ENCODE measurements around the gene ENO2. TPM values are rescaled to one million over a fixed set of nuclear protein-coding genes. Genes with fewer than 3 reads are reported as not detected.
"Not testable (repeated sequence)": the region's sequence is repeated elsewhere in the genome, so short reads cannot be mapped to it uniquely, and the experiment has no call there.

Gene ENO2
- total RNA-seq, 2 donors from 2014 or later, result 45.6 to 57.1 TPM

- intact Hi-C loops (cut with DNase I); DNase-seq (ENCODE audit: low spot score): not testable (repeated sequence)
Measured at GRCh38 chr12:6879824-6880223, 34.6 kb upstream of the ENO2 start.

- intact Hi-C loops (cut with DNase I), result no loop called here
- peak; percentile 38 for DNase-seq (ENCODE audit: low spot score)
Measured at GRCh38 chr12:6883252-6883651, 31.1 kb upstream of the ENO2 start.

- peak; percentile 47 for DNase-seq (ENCODE audit: low spot score)
- intact Hi-C loops (cut with DNase I), result no loop called here
Measured at GRCh38 chr12:6883683-6884082, 30.7 kb upstream of the ENO2 start.

- intact Hi-C loops (cut with DNase I), result no loop called here
- peak; percentile 31 for DNase-seq (ENCODE audit: low spot score)
Measured at GRCh38 chr12:6884539-6884938, 29.8 kb upstream of the ENO2 start.

GRCh38 chr12:6886206-6886999 lies 28.0 kb upstream of the ENO2 start:
- intact Hi-C loops (cut with DNase I), result not testable (repeated sequence)
- DNase-seq (ENCODE audit: low spot score), result peak; percentile 44

- intact Hi-C loops (cut with DNase I), result no loop called here
- DNase-seq (ENCODE audit: low spot score), result peak; percentile 47
Measured at GRCh38 chr12:6887460-6887859, 26.9 kb upstream of the ENO2 start.

- intact Hi-C loops (cut with DNase I), result no loop called here
- DNase-seq (ENCODE audit: low spot score), result no peak
Measured at GRCh38 chr12:6888360-6888759, 26.0 kb upstream of the ENO2 start.

GRCh38 chr12:6888794-6889193 lies 25.6 kb upstream of the ENO2 start:
- intact Hi-C loops (cut with DNase I), result not testable (repeated sequence)
- peak; percentile 22 for DNase-seq (ENCODE audit: low spot score)

- intact Hi-C loops (cut with DNase I), result not testable (repeated sequence)
- DNase-seq (ENCODE audit: low spot score), result peak; percentile 59
Measured at GRCh38 chr12:6889775-6890573, 24.4 kb upstream of the ENO2 start.

- intact Hi-C loops (cut with DNase I), result no loop called here
Measured at GRCh38 chr12:6890789-6891645, 23.4 kb upstream of the ENO2 start.

GRCh38 chr12:6891646-6892001 lies 22.8 kb upstream of the ENO2 start:
- intact Hi-C loops (cut with DNase I), result no loop called here
- peak; percentile 63 for DNase-seq (ENCODE audit: low spot score)

More at GRCh38 chr12:6890789-6891645, 23.4 kb upstream of the ENO2 start:
- peak; percentile 100 for DNase-seq (ENCODE audit: low spot score)

GRCh38 chr12:6892683-6893082 lies 21.7 kb upstream of the ENO2 start:
- intact Hi-C loops (cut with DNase I), result not testable (repeated sequence)
- peak; percentile 18 for DNase-seq (ENCODE audit: low spot score)

GRCh38 chr12:6894321-6894720 lies 20.1 kb upstream of the ENO2 start:
- peak; percentile 41 for DNase-seq (ENCODE audit: low spot score)
- intact Hi-C loops (cut with DNase I), result no loop called here

GRCh38 chr12:6896846-6897435 lies 17.4 kb upstream of the ENO2 start:
- peak; percentile 57 for DNase-seq (ENCODE audit: low spot score)
- intact Hi-C loops (cut with DNase I), result no loop called here

- intact Hi-C loops (cut with DNase I), result no loop called here
Measured at GRCh38 chr12:6899427-6899826, 15.0 kb upstream of the ENO2 start.

GRCh38 chr12:6899837-6900519 lies 14.4 kb upstream of the ENO2 start:
- peak; percentile 86 for DNase-seq (ENCODE audit: low spot score)
- intact Hi-C loops (cut with DNase I), result no loop called here

More at GRCh38 chr12:6899427-6899826, 15.0 kb upstream of the ENO2 start:
- DNase-seq (ENCODE audit: low spot score), result no peak

GRCh38 chr12:6902448-6902847 lies 11.9 kb upstream of the ENO2 start:
- intact Hi-C loops (cut with DNase I), result no loop called here
- DNase-seq (ENCODE audit: low spot score), result no peak

- DNase-seq (ENCODE audit: low spot score), result no peak
- intact Hi-C loops (cut with DNase I), result no loop called here
Measured at GRCh38 chr12:6903722-6904121, 10.7 kb upstream of the ENO2 start.

Measured in posterior vena cava (tissue), 2 donors.